ENCODE data around the gene CPSF4. TPM values are rescaled to one million over a fixed set of nuclear protein-coding genes. Genes with fewer than 3 reads are reported as not detected.

Gene CPSF4
- total and polyA plus RNA-seq, 8 donors: 25.9 to 43.3 (median 33.0) TPM

DNA sequence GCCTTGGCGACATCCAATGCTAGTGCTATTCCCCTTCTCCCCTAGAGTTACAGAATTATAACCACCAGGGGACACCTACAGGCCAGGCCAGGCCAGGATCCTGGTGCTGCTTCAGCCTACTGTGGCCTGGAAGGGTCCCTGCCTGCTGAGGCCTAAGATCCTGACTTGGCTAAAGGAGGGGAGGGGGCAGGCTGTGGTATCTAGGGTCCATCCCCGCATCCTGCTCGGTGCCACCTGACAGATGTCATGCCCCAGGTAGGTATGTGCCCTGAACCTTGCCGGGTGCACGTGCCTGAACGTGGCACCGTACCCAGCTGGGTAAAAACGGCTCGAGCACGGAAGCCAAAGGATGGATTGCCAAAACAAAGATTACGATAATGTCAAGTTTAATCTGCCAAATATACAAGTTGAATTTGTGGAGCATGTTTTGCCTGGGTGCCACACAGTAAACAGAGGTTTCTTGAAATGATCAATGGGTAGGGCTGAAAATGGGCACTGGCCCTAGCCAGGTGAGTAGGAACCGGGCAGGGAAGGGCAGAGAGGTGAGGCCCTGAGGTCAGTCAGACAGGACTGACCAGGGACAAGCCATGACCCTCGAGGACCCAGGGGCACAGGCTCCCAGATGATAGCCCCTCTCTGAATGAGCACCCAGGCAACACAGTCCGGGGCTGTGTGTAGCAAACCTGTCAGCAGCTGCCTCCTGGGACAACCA lies 43.0 kb upstream of the CPSF4 start:
- peaks cover 22 to 47% of the 10 kb centered on the region in 2 donors for H3K4me1 ChIP-seq
- intact Hi-C loops (cut with DNase I): no loop called here
- no peaks in the 10 kb centered on the region for H3K9me3 ChIP-seq
- DNase-seq (peak in 1 of 4 donors; percentile 41), ATAC-seq (no peak)
- H3K4me3 ChIP-seq: no peak overlapping the region
- TF ChIP-seq, protein P1, sequence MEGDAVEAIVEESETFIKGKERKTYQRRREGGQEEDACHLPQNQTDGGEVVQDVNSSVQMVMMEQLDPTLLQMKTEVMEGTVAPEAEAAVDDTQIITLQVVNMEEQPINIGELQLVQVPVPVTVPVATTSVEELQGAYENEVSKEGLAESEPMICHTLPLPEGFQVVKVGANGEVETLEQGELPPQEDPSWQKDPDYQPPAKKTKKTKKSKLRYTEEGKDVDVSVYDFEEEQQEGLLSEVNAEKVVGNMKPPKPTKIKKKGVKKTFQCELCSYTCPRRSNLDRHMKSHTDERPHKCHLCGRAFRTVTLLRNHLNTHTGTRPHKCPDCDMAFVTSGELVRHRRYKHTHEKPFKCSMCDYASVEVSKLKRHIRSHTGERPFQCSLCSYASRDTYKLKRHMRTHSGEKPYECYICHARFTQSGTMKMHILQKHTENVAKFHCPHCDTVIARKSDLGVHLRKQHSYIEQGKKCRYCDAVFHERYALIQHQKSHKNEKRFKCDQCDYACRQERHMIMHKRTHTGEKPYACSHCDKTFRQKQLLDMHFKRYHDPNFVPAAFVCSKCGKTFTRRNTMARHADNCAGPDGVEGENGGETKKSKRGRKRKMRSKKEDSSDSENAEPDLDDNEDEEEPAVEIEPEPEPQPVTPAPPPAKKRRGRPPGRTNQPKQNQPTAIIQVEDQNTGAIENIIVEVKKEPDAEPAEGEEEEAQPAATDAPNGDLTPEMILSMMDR (IDR thresholded peaks at IDR 0.05): no peak
- H3K27ac ChIP-seq: no peak overlapping the region
- H3K36me3 ChIP-seq: peaks cover 0 to 100% of the 10 kb centered on the region in 2 donors
- H3K27me3 ChIP-seq: no peaks in the 10 kb centered on the region

DNA sequence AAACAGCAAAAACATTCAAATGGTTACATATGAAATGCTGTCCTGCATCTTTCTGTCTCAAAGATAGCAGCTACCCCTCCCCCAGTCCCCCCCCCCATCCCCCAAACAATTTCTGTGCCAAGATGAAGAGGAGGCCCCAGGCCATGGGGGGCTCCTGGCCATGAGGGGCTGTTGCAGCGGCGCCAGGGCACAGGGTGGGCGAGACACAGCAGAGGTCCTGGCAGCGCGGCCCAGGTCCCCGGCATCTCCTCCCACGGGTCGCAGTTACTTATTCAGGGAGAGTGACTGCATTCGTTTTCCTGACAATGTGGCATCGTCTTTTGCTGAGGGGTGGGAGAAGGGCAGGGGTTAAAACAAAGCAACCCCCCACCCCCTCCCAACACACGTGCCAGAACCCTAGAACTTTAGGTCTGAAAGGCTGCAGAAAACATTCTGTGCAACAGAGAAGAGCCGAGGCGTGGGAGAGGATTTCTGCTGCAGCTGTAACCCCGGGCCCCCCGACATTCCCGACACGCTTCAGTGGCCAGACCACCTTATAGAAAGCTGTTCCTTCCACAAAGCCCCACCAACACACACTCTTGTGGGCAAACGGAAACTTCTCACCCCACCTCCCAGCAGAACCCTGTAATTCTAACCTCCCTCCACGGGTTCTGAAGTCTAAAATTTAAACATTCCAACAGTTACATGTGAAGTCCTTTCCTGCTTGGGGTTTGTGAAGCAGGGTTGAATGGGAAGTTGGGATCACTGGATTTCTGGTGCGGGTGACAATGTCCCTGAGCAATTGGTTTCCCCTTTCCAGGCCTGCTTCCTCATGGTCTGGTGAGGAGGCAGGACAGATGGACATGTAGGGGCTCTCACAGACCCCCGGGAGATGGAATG lies 42.1 kb upstream of the CPSF4 start:
- ATAC-seq (no peak), DNase-seq (peak in 1 of 4 donors; percentile 34)
- Histone ChIP-seq H3K36me3 (peaks cover 0 to 100% of the 10 kb centered on the region in 2 donors), H3K9me3 (no peaks in the 10 kb centered on the region), H3K4me1 (peaks cover 22 to 39% of the 10 kb centered on the region in 2 donors), H3K4me3 (no peak overlapping the region), H3K27ac (no peak overlapping the region), H3K27me3 (no peaks in the 10 kb centered on the region)
- intact Hi-C loops (cut with DNase I): no loop called here
- TF ChIP-seq, protein P1 (IDR thresholded peaks at IDR 0.05): no peak

DNA sequence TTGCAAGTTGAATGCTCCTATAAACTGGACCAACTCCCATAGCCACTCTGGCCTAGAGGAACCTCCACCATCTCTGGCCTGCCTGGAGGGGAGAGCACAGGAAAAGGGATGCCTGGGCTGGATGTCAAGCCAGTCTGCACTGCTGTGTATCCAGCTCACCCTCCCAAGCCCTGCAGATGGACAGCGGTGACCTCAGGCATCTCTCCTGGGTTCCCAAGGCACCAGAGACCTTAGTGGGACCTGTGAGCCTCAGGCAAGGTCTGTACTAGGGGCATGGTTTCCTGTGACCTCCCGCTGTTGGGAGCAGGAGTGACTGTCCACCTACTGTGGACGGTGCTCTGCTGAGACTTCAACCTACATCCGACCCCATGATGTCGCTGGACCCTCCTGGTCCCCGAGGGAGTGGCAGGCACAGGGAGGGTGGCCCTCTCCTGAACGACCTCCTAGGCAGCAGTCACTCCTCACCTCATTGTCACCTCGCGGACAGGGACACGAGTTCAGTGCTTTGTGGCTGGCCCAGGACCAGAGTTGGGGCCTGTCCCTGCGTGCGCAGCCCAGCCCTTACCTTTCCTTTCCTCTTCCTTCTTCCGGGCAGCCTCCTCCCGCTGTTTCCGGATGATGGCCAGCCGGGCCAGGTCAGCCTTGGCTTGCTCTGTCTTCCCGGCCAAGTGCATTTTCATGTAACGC lies 41.3 kb upstream of the CPSF4 start:
- intact Hi-C loops (cut with DNase I): no loop called here
- Histone ChIP-seq H3K27me3 (no peaks in the 10 kb centered on the region), H3K27ac (peak overlapping the region in 1 of 2 donors; percentile 5), H3K4me3 (no peak overlapping the region), H3K9me3 (no peaks in the 10 kb centered on the region), H3K36me3 (peaks cover 0 to 100% of the 10 kb centered on the region in 2 donors), H3K4me1 (peaks cover 18 to 31% of the 10 kb centered on the region in 2 donors)
- DNase-seq (peak in 1 of 4 donors; percentile 51), ATAC-seq (no peak)
- TF ChIP-seq, protein P1 (IDR thresholded peaks at IDR 0.05): no peak

DNA sequence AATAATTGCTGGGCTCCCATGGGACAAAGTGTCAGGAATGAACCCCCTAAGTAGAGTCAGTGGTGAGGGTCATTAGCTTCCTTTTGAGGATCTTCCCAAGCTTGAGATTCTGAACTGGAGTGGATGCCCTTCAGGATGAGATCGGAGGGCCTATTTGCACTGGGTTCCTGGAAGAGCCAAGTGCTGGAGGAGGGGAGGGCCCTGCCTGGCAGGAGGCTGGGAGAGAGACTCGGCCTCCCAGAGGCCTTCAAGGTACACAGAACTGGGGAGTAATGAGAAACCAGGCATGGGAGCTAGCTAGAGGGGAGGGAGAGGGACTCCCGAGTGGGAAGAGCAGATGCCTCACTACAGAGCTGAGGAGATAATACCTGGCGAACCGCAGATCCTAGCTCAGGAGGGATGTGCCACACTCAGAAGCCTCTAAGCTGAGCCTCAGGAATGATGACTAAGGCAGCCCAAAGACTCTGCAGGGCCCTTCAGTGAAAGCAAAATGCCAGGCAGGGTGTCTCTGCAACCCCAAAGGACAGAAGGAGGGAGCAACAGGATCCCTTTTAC lies 39.8 kb upstream of the CPSF4 start:
- Histone ChIP-seq H3K36me3 (peaks cover 0 to 100% of the 10 kb centered on the region in 2 donors), H3K27ac (peak overlapping the region in 1 of 2 donors; percentile 19)
- intact Hi-C loops (cut with DNase I): no loop called here

More for the DNA sequence above, 39.8 kb upstream of the CPSF4 start:
- peak in 1 of 4 donors; percentile 37 for DNase-seq
- H3K27me3 ChIP-seq: no peaks in the 10 kb centered on the region
- peaks cover 7 to 16% of the 10 kb centered on the region in 2 donors for H3K4me1 ChIP-seq
- TF ChIP-seq, protein P1 (IDR thresholded peaks at IDR 0.05): no peak
- H3K4me3 ChIP-seq: no peak overlapping the region
- peak; percentile 7 for ATAC-seq
- no peaks in the 10 kb centered on the region for H3K9me3 ChIP-seq
